Chondrocyte (in vitro differentiated cells): ENCODE data around the gene INS. TPM values are rescaled to one million over a fixed set of nuclear protein-coding genes. Genes with fewer than 3 reads are reported as not detected.

Source experiments
- DNase-seq: peaks from one replicate; pipeline ENCODE4 v3.0.0; 2021; ENCODE audit warnings: mixed read lengths, low spot score
- H3K27ac Mint-ChIP-seq: one replicate; pipeline ENCODE4 v1.8.0; 2021; ENCODE audit warnings: mild to moderate bottlenecking, moderate library complexity, mixed read lengths; ENCODE audit not compliant: unreplicated experiment
- H3K27me3 Mint-ChIP-seq: 2 replicates; pipeline ENCODE4 v1.8.0; 2021; ENCODE audit warnings: low read depth, mixed read lengths
- H3K36me3 Mint-ChIP-seq: 2 replicates; pipeline ENCODE4 v1.8.0; 2021; ENCODE audit warnings: low read depth, mixed read lengths
- H3K4me1 Mint-ChIP-seq: 2 replicates; pipeline ENCODE4 v1.8.0; 2021; ENCODE audit warnings: low read depth, mild to moderate bottlenecking, mixed read lengths
- H3K4me3 Mint-ChIP-seq: one replicate; pipeline ENCODE4 v1.8.0; 2021; ENCODE audit warnings: mild to moderate bottlenecking, moderate library complexity, mixed read lengths; ENCODE audit not compliant: unreplicated experiment
- H3K9me3 Mint-ChIP-seq: 2 replicates; pipeline ENCODE4 v1.8.0; 2021; ENCODE audit warnings: low read depth, mixed read lengths
- total RNA-seq: library from RNA; stranded (reverse); gene quantifications from 3 replicates; pipeline ENCODE4 v1.2.1, GENCODE V29; 2021
- TF ChIP-seq, protein P1 (sequence below): fragments of 200-600 bp; sonication (generic); IDR thresholded peaks from 2 replicates; pipeline ENCODE4 v1.5.0; 2021; ENCODE audit warnings: antibody characterized with exemption, mild to moderate bottlenecking, moderate library complexity

The INS gene
- total RNA-seq, 1 donor from 2014 or later: not detected

DNA sequence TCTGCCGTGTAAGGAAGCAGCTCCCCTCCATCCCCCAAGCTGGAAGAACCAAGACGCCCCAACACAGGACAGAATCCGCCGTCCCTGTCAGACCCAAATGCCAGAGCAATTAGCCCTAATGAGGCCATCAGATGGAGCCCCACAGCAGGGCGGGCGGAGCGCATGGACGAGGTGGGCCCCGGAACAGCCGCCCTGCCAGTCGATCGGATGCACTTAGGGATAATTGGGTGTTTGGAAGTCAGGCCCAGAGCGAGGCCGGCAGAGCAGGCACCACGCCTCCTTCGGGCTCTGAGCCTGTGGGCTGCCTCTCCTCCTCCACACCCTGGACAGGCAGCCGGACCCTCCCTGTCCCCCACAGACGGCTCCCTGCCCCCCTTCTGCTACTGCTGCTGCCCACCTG, 16.1 kb upstream of the INS start:
- no peak for DNase-seq
- TF ChIP-seq, protein P1, sequence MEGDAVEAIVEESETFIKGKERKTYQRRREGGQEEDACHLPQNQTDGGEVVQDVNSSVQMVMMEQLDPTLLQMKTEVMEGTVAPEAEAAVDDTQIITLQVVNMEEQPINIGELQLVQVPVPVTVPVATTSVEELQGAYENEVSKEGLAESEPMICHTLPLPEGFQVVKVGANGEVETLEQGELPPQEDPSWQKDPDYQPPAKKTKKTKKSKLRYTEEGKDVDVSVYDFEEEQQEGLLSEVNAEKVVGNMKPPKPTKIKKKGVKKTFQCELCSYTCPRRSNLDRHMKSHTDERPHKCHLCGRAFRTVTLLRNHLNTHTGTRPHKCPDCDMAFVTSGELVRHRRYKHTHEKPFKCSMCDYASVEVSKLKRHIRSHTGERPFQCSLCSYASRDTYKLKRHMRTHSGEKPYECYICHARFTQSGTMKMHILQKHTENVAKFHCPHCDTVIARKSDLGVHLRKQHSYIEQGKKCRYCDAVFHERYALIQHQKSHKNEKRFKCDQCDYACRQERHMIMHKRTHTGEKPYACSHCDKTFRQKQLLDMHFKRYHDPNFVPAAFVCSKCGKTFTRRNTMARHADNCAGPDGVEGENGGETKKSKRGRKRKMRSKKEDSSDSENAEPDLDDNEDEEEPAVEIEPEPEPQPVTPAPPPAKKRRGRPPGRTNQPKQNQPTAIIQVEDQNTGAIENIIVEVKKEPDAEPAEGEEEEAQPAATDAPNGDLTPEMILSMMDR: no peak
- Mint-ChIP-seq H3K27ac (no peak overlapping the region), H3K27me3 (no peaks in the 10 kb centered on the region), H3K9me3 (no peaks in the 10 kb centered on the region), H3K4me1 (peaks cover 15% of the 10 kb centered on the region), H3K4me3 (no peak overlapping the region), H3K36me3 (no peaks in the 10 kb centered on the region)

DNA sequence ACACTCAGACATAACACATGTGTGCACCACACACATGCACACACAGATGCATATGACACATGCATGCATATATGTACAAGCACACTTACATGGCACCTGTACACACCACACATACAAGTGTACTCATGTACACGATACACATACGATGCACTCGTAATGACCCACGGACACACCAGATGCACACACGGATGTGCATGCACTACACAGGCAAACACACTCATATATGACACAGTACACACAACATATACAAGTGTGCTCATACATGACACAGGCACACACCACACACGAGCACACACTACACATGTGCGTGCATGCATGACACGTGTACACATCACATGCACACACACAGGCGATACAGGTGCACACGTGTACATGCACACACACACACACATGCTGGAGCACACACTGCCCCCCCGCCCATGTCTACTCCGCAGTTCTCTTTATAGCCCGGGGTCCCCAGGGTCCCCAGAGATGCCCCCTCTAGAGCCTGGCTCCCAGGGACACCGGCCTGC, 15.4 kb upstream of the INS start:
- Mint-ChIP-seq H3K4me1 (peaks cover 15% of the 10 kb centered on the region), H3K27me3 (no peaks in the 10 kb centered on the region), H3K27ac (no peak overlapping the region), H3K4me3 (no peak overlapping the region), H3K9me3 (no peaks in the 10 kb centered on the region), H3K36me3 (no peaks in the 10 kb centered on the region)
- DNase-seq: no peak
- TF ChIP-seq, protein P1: no peak

DNA sequence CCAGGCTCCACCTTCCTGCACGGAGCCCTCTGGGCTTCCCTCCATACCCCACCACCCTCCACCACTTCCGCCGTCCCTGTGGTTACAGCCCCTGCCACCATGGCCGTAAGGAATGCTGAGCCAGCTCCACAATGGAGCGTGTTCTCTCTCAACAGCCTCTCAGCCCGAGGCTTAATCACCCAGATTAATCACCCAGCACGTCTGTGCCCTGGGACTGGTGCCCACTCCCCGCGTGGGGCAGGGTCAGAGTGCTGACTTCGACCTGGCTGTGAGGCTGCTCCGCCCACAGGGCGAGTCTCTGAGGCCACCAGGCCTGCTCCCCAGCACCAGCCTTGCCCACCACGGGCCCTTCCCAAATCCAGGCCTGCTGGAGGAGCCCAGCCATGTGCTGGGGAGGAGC, 14.7 kb upstream of the INS start:
- Mint-ChIP-seq H3K27ac (no peak overlapping the region), H3K36me3 (no peaks in the 10 kb centered on the region), H3K9me3 (no peaks in the 10 kb centered on the region), H3K27me3 (no peaks in the 10 kb centered on the region), H3K4me3 (no peak overlapping the region), H3K4me1 (peaks cover 15% of the 10 kb centered on the region)
- DNase-seq: no peak
- TF ChIP-seq, protein P1: no peak

DNA sequence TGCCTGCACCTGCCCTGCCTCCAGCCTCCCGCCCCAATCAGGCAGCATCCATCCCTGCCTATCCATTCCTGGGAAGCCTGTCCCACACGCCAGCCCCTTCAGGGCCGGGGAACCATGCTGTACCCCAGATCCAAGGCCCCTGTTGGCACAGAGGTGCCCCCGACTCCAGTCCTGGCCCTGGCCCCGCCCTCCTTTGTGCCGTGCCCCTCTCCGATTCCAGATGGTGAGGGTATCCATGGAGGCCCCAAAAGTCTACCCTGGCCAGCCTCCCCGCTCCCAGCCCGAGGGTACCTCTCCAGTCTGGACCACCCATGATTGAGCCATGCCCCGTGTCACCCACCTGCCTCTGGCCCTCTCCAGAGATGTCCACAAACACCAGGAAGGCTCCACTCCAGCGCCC, 13.4 kb upstream of the INS start:
- Mint-ChIP-seq H3K27me3 (no peaks in the 10 kb centered on the region), H3K4me3 (no peak overlapping the region), H3K36me3 (no peaks in the 10 kb centered on the region), H3K4me1 (peaks cover 14% of the 10 kb centered on the region), H3K27ac (no peak overlapping the region), H3K9me3 (no peaks in the 10 kb centered on the region)
- no peak for DNase-seq
- TF ChIP-seq, protein P1: no peak

DNA sequence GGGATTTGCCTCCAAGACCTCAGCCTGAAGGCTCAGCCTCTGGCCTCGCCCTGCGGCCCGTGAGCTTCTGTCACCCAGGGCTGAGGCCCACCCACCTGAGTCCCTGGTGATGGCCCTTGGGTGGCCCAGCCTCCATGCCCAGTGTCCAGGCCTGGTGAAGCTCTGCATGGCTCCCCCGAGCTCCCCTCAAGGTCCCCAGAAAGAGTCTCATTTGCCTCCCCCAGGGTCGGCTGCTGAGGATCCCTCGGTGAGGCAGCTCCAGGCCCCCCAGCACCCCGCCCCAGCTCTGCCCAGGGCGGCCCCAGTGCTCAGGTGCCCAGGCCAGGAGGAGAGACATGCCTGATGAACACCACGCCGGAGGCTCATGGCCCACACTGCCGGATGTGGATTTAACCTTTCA, 12.8 kb upstream of the INS start:
- no peak overlapping the region for H3K4me3 Mint-ChIP-seq
- H3K27me3 Mint-ChIP-seq: no peaks in the 10 kb centered on the region
- H3K27ac Mint-ChIP-seq: no peak overlapping the region
- no peaks in the 10 kb centered on the region for H3K9me3 Mint-ChIP-seq
- no peak for DNase-seq
- no peaks in the 10 kb centered on the region for H3K36me3 Mint-ChIP-seq
- H3K4me1 Mint-ChIP-seq: peaks cover 8% of the 10 kb centered on the region
- TF ChIP-seq, protein P1: no peak
